ENCODE measurements around the gene CER1.

CER1 gene

GRCh38 chr9:14715102-14715501, 7.4 kb downstream of the CER1 start:
- Histone ChIP-seq H3K27ac (ENCODE audit: extremely low read depth, low read depth, low read length) (no peak overlapping the region), H3K36me3 (ENCODE audit: control insufficient read depth in 2 of 2, insufficient read depth in 1 of 2, low read length in 2 of 2) (no peaks in the 10 kb centered on the region), H3K4me3 (ENCODE audit: low read depth, low read length) (no peak overlapping the region), H3K9me3 (ENCODE audit: control insufficient read depth, insufficient read depth, low read depth, low read length) (no peaks in the 10 kb centered on the region), H3K4me1 (ENCODE audit: control insufficient read depth, insufficient read depth, low read length) (no peaks in the 10 kb centered on the region)
- ChIA-PET POLR2A (no interaction called here), CTCF (no interaction called here)
- TF ChIP-seq ZNF830 (tag by site-specific recombination; IDR thresholded peaks at IDR 0.05; ENCODE audit: low read depth) (no peak), AEBP2 (tag by site-specific recombination; IDR thresholded peaks at IDR 0.05; ENCODE audit: borderline replicate concordance) (no peak), PRDM4 (tag by site-specific recombination; IDR thresholded peaks at IDR 0.05) (no peak), ZNF843 (tag by site-specific recombination; IDR thresholded peaks at IDR 0.05) (no peak), ZNF426 (tag by site-specific recombination; IDR thresholded peaks at IDR 0.05) (no peak), ZNF184 (tag by site-specific recombination; IDR thresholded peaks at IDR 0.05) (no peak), ZNF302 (tag by site-specific recombination; IDR thresholded peaks at IDR 0.05; ENCODE audit: low read depth) (no peak), KLF9 (tag by site-specific recombination; IDR thresholded peaks at IDR 0.05; ENCODE audit: low read depth) (no peak), SP2 (tag by site-specific recombination; IDR thresholded peaks at IDR 0.05) (no peak), ZNF394 (tag by site-specific recombination; IDR thresholded peaks at IDR 0.05; ENCODE audit: borderline replicate concordance) (no peak), ZNF600 (tag by site-specific recombination; IDR thresholded peaks at IDR 0.05) (no peak), ZNF510 (tag by site-specific recombination; IDR thresholded peaks at IDR 0.05; ENCODE audit: insufficient replicate concordance) (no peak), ZIC2 (tag by site-specific recombination; IDR thresholded peaks at IDR 0.05) (no peak), YY2 (tag by site-specific recombination; IDR thresholded peaks at IDR 0.05) (no peak), HOXA7 (CRISPR knock-in tag; IDR thresholded peaks at IDR 0.05; ENCODE audit: borderline replicate concordance) (no peak), FEZF1 (tag by site-specific recombination; IDR thresholded peaks at IDR 0.05) (no peak), ZNF341 (tag by site-specific recombination; IDR thresholded peaks at IDR 0.05; ENCODE audit: low read depth) (no peak), ZBTB21 (tag by site-specific recombination; IDR thresholded peaks at IDR 0.05) (no peak)
- TF ChIP-seq, protein P1, sequence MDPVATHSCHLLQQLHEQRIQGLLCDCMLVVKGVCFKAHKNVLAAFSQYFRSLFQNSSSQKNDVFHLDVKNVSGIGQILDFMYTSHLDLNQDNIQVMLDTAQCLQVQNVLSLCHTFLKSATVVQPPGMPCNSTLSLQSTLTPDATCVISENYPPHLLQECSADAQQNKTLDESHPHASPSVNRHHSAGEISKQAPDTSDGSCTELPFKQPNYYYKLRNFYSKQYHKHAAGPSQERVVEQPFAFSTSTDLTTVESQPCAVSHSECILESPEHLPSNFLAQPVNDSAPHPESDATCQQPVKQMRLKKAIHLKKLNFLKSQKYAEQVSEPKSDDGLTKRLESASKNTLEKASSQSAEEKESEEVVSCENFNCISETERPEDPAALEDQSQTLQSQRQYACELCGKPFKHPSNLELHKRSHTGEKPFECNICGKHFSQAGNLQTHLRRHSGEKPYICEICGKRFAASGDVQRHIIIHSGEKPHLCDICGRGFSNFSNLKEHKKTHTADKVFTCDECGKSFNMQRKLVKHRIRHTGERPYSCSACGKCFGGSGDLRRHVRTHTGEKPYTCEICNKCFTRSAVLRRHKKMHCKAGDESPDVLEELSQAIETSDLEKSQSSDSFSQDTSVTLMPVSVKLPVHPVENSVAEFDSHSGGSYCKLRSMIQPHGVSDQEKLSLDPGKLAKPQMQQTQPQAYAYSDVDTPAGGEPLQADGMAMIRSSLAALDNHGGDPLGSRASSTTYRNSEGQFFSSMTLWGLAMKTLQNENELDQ (tag by site-specific recombination; IDR thresholded peaks at IDR 0.05; ENCODE audit: low read depth): no peak

GRCh38 chr9:14713187-14713767, 9.3 kb downstream of the CER1 start:
- POLR2A ChIA-PET: no interaction called here
- H3K27ac ChIP-seq (ENCODE audit: extremely low read depth, low read depth, low read length): no peak overlapping the region
- no peak for TF ChIP-seq ZNF580 (tag by site-specific recombination; IDR thresholded peaks at IDR 0.05)
- TF ChIP-seq, protein P2, sequence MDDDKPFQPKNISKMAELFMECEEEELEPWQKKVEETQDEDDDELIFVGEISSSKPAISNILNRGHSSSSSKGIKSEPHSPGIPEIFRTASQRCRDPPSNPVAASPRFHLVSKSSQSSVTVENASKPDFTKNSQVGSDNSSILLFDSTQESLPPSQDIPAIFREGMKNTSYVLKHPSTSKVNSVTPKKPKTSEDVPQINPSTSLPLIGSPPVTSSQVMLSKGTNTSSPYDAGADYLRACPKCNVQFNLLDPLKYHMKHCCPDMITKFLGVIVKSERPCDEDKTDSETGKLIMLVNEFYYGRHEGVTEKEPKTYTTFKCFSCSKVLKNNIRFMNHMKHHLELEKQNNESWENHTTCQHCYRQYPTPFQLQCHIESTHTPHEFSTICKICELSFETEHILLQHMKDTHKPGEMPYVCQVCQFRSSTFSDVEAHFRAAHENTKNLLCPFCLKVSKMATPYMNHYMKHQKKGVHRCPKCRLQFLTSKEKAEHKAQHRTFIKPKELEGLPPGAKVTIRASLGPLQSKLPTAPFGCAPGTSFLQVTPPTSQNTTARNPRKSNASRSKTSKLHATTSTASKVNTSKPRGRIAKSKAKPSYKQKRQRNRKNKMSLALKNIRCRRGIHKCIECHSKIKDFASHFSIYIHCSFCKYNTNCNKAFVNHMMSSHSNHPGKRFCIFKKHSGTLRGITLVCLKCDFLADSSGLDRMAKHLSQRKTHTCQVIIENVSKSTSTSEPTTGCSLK (tag by site-specific recombination; IDR thresholded peaks at IDR 0.05): no peak
- no peak for TF ChIP-seq ZNF214 (tag by site-specific recombination; IDR thresholded peaks at IDR 0.05; ENCODE audit: borderline replicate concordance)
- TF ChIP-seq ZNF433 (tag by site-specific recombination; IDR thresholded peaks at IDR 0.05; ENCODE audit: low read depth): no peak
- no peak for TF ChIP-seq ZBTB6 (tag by site-specific recombination; IDR thresholded peaks at IDR 0.05)
- no peak for TF ChIP-seq ZBTB8A (tag by site-specific recombination; IDR thresholded peaks at IDR 0.05)

More at GRCh38 chr9:14713187-14713767, 9.3 kb downstream of the CER1 start:
- Histone ChIP-seq H3K36me3 (ENCODE audit: control insufficient read depth in 2 of 2, insufficient read depth in 1 of 2, low read length in 2 of 2) (no peaks in the 10 kb centered on the region), H3K4me3 (ENCODE audit: low read depth, low read length) (no peak overlapping the region), H3K4me1 (ENCODE audit: control insufficient read depth, insufficient read depth, low read length) (no peaks in the 10 kb centered on the region), H3K9me3 (ENCODE audit: control insufficient read depth, insufficient read depth, low read depth, low read length) (no peaks in the 10 kb centered on the region)
- CTCF ChIA-PET: interaction anchor here (0.6 kb wide), 1 partner anchor 42 kb away, joined by 3 read pairs; no protein-coding TSS in a partner anchor
